Activated CD4-positive, alpha-beta memory T cell treated with anti-CD3 and anti-CD28 coated beads for 36 hours (primary cell): ENCODE data around the gene ANOS1. TPM values are rescaled to one million over a fixed set of nuclear protein-coding genes. Genes with fewer than 3 reads are reported as not detected.
"Not testable (repeated sequence)": the region's sequence is repeated elsewhere in the genome, so short reads cannot be mapped to it uniquely, and the experiment has no call there.

Experiments
- CTCF ChIA-PET: fragments of 350-600 bp; sonication (Branson Sonifier 250); formaldehyde crosslinking; loops from one replicate; lab custom pipeline; 2021; ENCODE audit warnings: antibody characterized with exemption, inconsistent platforms; lab: Charles Lee
- POLR2A ChIA-PET: fragments of 350-600 bp; sonication (Branson Sonifier 250); formaldehyde crosslinking; loops from one replicate; lab custom pipeline; 2021; ENCODE audit warnings: antibody characterized with exemption; lab: Charles Lee
- DNase-seq: peaks from one replicate; pipeline ENCODE4 v3.0.0-alpha.2; 2020
- H3K27ac Mint-ChIP-seq: one replicate; pipeline ENCODE4 v1.8.0; 2021; ENCODE audit warnings: mixed read lengths
- H3K27me3 Mint-ChIP-seq: one replicate; pipeline ENCODE4 v1.8.0; 2021; ENCODE audit warnings: mixed read lengths
- H3K36me3 Mint-ChIP-seq: one replicate; pipeline ENCODE4 v1.8.0; 2021; ENCODE audit warnings: mixed read lengths
- H3K4me1 Mint-ChIP-seq: one replicate; pipeline ENCODE4 v1.8.0; 2021; ENCODE audit warnings: low read depth, mixed read lengths
- H3K4me3 Mint-ChIP-seq: one replicate; pipeline ENCODE4 v1.8.0; 2021; ENCODE audit warnings: mild to moderate bottlenecking, mixed read lengths
- H3K9me3 Mint-ChIP-seq: one replicate; pipeline ENCODE4 v1.8.0; 2021; ENCODE audit warnings: mixed read lengths
- intact Hi-C: fragments of 100-400 bp; cut with micrococcal nuclease; formaldehyde crosslinking; loops from one replicate; pipeline ENCODE4 v1.15.1; 2023
- total RNA-seq, 2 experiments: library from RNA; stranded (reverse); gene quantifications; one replicate each; pipeline ENCODE4 v1.2.3, GENCODE V29; 2021

ANOS1 gene, protein sequence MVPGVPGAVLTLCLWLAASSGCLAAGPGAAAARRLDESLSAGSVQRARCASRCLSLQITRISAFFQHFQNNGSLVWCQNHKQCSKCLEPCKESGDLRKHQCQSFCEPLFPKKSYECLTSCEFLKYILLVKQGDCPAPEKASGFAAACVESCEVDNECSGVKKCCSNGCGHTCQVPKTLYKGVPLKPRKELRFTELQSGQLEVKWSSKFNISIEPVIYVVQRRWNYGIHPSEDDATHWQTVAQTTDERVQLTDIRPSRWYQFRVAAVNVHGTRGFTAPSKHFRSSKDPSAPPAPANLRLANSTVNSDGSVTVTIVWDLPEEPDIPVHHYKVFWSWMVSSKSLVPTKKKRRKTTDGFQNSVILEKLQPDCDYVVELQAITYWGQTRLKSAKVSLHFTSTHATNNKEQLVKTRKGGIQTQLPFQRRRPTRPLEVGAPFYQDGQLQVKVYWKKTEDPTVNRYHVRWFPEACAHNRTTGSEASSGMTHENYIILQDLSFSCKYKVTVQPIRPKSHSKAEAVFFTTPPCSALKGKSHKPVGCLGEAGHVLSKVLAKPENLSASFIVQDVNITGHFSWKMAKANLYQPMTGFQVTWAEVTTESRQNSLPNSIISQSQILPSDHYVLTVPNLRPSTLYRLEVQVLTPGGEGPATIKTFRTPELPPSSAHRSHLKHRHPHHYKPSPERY
- not detected for total RNA-seq

DNA sequence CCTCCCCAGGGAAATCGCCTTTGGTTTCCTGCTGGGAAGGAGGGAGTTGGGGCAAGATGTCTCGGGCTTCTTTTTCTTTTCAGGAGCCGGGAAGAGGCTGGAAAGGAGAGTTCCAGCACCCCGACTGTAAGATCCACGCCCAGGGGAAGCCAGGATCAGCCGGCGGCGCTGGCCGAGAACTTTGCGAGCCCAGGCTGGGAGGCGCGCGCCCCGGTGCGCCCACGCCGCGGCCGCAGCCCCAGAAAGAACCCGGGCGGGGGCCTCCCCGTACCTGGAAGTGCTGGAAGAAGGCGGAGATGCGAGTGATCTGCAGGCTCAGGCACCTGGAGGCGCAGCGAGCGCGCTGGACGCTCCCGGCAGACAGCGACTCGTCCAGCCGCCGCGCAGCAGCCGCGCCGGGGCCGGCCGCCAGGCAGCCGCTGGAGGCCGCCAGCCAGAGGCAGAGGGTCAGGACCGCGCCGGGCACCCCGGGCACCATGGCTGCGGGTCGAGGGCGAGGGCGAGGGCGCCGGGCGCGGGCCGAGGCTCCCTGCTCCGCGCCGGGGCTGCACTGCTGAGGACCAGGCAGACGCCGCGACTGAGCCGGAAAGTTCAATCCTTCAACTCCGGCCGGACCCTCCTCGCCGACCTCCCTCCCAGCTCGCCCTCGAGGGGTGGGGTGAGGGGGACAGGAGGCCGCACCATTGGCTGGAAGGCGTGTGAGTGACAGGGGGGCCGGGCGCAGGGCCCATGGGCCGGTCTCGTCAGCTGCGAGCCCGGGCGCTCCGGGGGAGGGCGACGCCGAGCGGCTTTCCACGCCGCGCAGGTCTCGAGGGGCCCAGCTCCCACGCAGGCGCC, at the start of gene ANOS1:
TSS of gene ANOS1 (minus strand) at position 579 of the 837 bp plus-strand sequence. CDS start at position 478, 101 bp downstream.
- POLR2A ChIA-PET: no interaction called here
- Mint-ChIP-seq H3K27me3 (peaks cover 10% of the 10 kb centered on the region), H3K27ac (no peak within 1 kb of the TSS), H3K9me3 (no peaks in the 10 kb centered on the region), H3K4me1 (peaks cover 3% of the 10 kb centered on the region), H3K36me3 (no peaks in the 10 kb centered on the region), H3K4me3 (no peak within 1 kb of the TSS)
- intact Hi-C loops: no loop called here
- CTCF ChIA-PET: no interaction called here
- DNase-seq: no peak

DNA sequence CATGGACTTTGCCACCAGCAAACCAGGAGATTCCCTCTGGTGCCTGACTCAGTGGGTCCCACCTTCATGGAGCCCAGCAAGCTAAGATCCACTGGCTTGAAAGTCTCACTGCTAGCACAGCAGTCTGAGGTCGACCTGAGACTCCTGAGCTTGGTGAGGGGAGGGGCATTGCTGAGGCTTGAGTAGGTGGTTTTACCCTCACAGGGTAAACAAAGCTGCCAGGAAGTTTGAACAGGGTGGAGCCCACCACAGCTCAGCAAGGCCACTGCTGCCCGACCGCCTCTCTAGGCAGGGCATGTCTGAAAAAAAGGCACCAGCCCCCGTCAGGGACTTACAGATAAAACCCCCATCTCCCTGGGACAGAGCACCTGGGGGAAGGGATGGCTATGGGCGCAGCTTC, 41.2 kb upstream of the ANOS1 start:
- Mint-ChIP-seq H3K36me3 (no peaks in the 10 kb centered on the region), H3K4me3 (no peak overlapping the region), H3K27ac (no peak overlapping the region), H3K27me3 (peaks cover 6% of the 10 kb centered on the region), H3K4me1 (peaks cover 3% of the 10 kb centered on the region), H3K9me3 (no peaks in the 10 kb centered on the region)
- ChIA-PET CTCF (no interaction called here), POLR2A (no interaction called here)
- intact Hi-C loops: no loop called here
- DNase-seq: no peak

DNA sequence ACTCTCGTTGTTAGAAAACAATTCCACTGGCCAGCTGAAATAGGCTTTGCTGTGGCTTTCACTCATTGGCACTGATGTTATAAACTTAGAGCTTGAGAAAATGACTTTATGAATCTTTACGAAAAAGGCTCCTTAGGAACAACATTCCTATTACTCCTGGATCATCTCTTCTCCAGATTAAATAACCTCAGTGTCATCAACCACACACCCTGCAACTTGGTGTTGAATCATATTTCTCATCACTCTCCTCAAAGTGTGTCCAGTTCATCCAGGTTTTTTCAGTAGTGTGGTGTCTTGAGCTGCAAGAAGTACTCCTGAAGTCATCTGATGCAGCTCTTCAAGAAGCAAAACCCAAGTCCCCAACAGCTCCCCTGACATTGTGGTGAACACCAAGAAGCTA, 28.1 kb upstream of the ANOS1 start:
- POLR2A ChIA-PET: no interaction called here
- intact Hi-C loops: no loop called here
- no peak for DNase-seq
- Mint-ChIP-seq H3K4me1 (no peaks in the 10 kb centered on the region), H3K27me3 (peaks cover 6% of the 10 kb centered on the region), H3K4me3 (no peak overlapping the region), H3K27ac (no peak overlapping the region), H3K36me3 (no peaks in the 10 kb centered on the region), H3K9me3 (no peaks in the 10 kb centered on the region)
- CTCF ChIA-PET: no interaction called here

DNA sequence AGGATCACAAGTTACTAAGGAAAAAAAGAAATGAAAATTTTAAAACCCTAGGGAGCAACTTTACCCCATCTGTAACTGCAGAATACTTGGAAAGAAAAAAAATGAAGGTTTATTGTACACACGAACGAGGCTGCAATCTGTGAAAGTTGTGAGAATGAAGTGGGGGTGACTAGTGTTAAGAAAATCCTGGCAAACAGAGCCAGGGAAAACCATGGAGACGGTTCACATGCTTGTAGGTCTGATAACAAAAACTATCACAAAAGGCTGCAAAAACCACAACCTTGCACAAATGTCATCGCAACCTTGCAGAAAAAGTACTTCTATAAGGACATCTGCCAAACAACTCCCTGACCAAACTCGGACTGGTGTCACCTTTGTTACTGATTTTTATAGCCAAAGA, 26.8 kb upstream of the ANOS1 start:
- H3K36me3 Mint-ChIP-seq, H3K27me3 Mint-ChIP-seq, DNase-seq, H3K9me3 Mint-ChIP-seq, H3K4me1 Mint-ChIP-seq, CTCF ChIA-PET, POLR2A ChIA-PET, H3K27ac Mint-ChIP-seq, H3K4me3 Mint-ChIP-seq: not testable (repeated sequence)
- intact Hi-C loops: loop anchor here (10.0 kb wide), 1 partner anchor 946 kb away; no protein-coding TSS in a partner anchor

DNA sequence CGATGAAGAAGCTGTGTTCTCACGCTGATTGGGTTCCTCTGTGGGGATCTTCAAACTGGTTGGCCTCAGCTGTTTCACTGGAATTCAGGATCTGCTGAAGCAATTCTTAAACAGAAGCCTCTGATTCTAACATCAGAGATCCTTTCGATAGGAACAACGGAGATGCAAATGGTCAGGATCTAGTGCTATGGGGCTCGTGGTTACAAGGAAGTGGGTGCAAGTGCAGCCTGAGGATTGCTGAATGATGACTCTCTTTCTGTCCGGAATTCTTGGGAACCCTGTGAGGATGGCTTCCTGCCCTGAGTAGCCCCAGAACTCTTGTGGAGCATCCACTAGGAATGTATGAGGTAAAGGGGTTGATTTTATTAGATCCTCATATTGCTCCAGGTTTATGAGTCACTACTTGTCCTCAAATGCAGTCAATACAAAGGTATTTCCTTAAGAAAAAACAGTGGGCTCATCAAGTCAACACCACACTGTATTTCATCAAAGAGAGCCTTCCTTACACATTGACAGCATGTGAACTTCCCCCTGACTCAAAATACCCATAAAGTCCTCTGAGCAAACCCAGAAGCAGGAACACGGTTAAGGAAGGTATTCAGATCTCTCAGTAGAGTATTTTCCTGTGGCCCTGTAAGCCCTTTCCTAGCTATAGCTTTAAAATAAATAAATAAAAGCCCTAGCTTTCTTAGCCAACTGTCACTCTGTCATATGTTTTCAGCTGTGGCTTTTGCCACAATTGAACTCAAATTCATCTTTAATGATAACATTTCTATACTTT, 25.9 kb upstream of the ANOS1 start:
- POLR2A ChIA-PET, H3K9me3 Mint-ChIP-seq, CTCF ChIA-PET: not testable (repeated sequence)

DNA sequence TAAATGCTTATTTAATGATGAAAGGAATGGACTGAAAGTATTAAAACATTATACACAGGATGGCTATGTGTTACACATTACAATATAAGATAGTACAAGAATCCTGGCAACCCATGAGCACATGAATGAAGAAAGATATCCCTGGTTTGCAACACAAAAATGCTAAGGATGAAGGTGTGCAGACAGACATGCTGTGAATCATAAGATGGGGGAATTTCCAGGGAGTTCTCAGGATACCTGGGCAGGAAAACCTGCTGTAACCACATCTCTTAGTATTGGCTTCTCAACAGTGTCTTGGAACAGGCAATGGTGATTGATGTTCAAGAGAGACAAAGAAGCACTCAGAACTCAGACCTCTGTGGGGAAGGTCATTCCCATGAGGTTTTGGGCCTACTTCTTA, 23.9 kb upstream of the ANOS1 start:
- H3K9me3 Mint-ChIP-seq: no peaks in the 10 kb centered on the region
- no peak overlapping the region for H3K27ac Mint-ChIP-seq
- no peaks in the 10 kb centered on the region for H3K4me1 Mint-ChIP-seq
- intact Hi-C loops: loop anchor here (10.0 kb wide), 1 partner anchor 949 kb away; no protein-coding TSS in a partner anchor
- H3K4me3 Mint-ChIP-seq: no peak overlapping the region
- peaks cover 1% of the 10 kb centered on the region for H3K27me3 Mint-ChIP-seq
- no peaks in the 10 kb centered on the region for H3K36me3 Mint-ChIP-seq
- ChIA-PET POLR2A (no interaction called here), CTCF (interaction anchor here (1.3 kb wide), 1 partner anchor 18 kb away, joined by 3 read pairs; no protein-coding TSS in a partner anchor)
- no peak for DNase-seq

More for the DNA sequence above, 25.9 kb upstream of the ANOS1 start:
- not testable (repeated sequence) for H3K4me3 Mint-ChIP-seq, H3K27me3 Mint-ChIP-seq, H3K36me3 Mint-ChIP-seq, H3K27ac Mint-ChIP-seq, DNase-seq, H3K4me1 Mint-ChIP-seq
- intact Hi-C loops: loop anchor here (10.0 kb wide), 1 partner anchor 947 kb away; no protein-coding TSS in a partner anchor

DNA sequence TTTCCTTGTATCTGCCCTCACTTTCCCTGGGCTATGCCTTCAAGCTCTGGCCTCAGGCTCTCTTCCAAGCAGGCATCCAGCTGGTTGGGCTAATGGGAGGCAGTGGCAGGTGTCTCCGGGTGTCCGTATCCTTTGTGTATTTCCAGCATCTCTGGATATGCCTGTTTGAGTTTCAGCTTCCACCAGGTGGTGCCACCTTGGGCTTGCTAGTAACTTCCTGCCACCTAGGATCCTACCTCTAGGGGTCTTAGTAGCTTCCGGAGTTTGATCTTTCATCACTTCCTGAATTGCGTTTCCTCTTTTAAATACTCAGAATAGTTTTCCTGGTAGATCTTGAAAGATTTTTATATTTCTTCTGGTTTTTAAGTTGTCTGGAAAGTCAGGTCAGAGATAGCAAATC, 23.2 kb upstream of the ANOS1 start:
- H3K9me3 Mint-ChIP-seq: no peaks in the 10 kb centered on the region
- CTCF ChIA-PET: no interaction called here
- no peak overlapping the region for H3K4me3 Mint-ChIP-seq
- no peak overlapping the region for H3K27ac Mint-ChIP-seq
- POLR2A ChIA-PET: no interaction called here
- H3K4me1 Mint-ChIP-seq: no peaks in the 10 kb centered on the region
- no peaks in the 10 kb centered on the region for H3K36me3 Mint-ChIP-seq
- DNase-seq: no peak
- H3K27me3 Mint-ChIP-seq: peaks cover 1% of the 10 kb centered on the region
- intact Hi-C loops: loop anchor here (10.0 kb wide), 1 partner anchor 950 kb away; no protein-coding TSS in a partner anchor

DNA sequence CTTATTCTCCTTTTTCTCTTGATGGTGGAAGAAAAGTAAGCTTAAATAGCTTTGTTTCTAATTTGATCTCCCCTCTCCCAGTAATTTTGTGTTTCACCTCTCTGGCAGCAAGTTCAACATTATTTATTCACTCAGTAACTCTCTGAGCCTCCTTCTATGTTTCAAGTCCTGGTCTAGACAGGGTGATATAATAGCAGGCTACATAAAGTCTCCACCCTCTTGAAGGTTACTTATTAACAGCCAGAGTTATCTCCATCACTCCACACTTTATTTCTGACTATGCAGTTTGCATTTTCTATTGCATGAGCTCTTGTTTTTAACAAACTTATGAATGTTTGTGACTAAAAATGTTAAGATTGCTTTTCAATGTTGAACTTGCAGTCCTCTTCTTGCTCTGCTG, 17.8 kb upstream of the ANOS1 start:
- intact Hi-C loops: loop anchor here (2.0 to 10.0 kb wide), 3 partner anchors 65 to 1365 kb away; no protein-coding TSS in a partner anchor
- Mint-ChIP-seq H3K27ac (no peak overlapping the region), H3K9me3 (no peaks in the 10 kb centered on the region), H3K4me1 (no peaks in the 10 kb centered on the region), H3K27me3 (peaks cover 1% of the 10 kb centered on the region), H3K36me3 (no peaks in the 10 kb centered on the region), H3K4me3 (no peak overlapping the region)
- ChIA-PET POLR2A (no interaction called here), CTCF (no interaction called here)
- DNase-seq: no peak

DNA sequence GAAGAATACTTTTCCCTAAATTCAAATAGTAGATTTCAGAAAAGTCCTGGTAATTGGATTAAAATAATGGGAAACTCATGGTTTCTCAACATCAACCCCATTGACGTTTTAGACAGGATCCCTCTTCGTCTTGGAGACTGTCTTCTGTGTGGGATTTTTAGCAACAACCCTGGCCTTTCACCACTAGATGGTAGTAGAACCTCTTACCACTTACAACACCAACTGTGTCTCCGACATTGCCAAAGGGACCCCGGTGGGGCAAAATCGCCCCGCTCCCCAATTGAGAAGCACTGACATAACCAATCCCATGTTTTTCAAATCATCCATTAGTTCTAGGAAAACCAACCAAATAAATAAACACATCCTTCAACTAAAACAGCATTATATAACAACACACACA, 16.9 kb upstream of the ANOS1 start:
- no peak for DNase-seq
- POLR2A ChIA-PET: no interaction called here
- CTCF ChIA-PET: no interaction called here
- H3K36me3 Mint-ChIP-seq: no peaks in the 10 kb centered on the region
- no peaks in the 10 kb centered on the region for H3K4me1 Mint-ChIP-seq
- H3K4me3 Mint-ChIP-seq: no peak overlapping the region
- no peaks in the 10 kb centered on the region for H3K9me3 Mint-ChIP-seq
- no peak overlapping the region for H3K27ac Mint-ChIP-seq
- intact Hi-C loops: loop anchor here (2.0 to 10.0 kb wide), 2 partner anchors 66 to 1366 kb away; no protein-coding TSS in a partner anchor
- peaks cover 1% of the 10 kb centered on the region for H3K27me3 Mint-ChIP-seq

DNA sequence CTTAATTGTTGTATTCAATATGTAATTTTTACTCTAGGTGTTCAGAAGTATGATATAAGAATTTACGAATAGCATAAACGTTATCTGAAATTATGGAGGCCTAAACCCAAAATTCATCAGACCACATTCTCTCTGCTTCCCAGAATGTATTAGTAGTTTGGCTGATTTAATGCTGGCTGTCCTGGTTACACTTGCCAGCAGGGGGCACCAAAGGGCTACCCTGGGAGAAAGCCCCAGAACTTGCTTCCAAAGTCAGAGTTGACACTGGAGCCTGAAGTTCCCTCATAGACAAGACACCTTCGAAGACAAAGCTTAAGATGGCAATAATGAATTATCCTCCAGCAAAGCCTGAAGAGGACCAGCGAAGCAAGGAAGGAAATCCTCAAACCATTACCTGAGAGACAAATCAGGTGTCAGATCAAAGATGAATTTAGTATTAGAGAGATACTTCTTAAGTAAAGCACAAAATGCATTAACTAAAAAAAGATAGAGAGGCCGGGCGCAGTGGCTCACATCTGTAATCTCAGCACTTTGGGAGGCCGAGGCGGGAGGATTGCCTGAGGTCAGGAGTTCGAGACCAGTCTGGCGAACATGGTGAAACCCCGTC, 11.3 kb upstream of the ANOS1 start:
- peak; percentile 61 for DNase-seq
- Mint-ChIP-seq H3K27me3 (peaks cover 1% of the 10 kb centered on the region), H3K27ac (no peak overlapping the region), H3K4me3 (no peak overlapping the region), H3K4me1 (no peaks in the 10 kb centered on the region), H3K9me3 (no peaks in the 10 kb centered on the region), H3K36me3 (no peaks in the 10 kb centered on the region)
- intact Hi-C loops: loop anchor here (10.0 kb wide), 1 partner anchor 1372 kb away; no protein-coding TSS in a partner anchor
- ChIA-PET CTCF (interaction anchor here (1.2 kb wide), 1 partner anchor 10 kb away, joined by 4 read pairs; no protein-coding TSS in a partner anchor), POLR2A (no interaction called here)

DNA sequence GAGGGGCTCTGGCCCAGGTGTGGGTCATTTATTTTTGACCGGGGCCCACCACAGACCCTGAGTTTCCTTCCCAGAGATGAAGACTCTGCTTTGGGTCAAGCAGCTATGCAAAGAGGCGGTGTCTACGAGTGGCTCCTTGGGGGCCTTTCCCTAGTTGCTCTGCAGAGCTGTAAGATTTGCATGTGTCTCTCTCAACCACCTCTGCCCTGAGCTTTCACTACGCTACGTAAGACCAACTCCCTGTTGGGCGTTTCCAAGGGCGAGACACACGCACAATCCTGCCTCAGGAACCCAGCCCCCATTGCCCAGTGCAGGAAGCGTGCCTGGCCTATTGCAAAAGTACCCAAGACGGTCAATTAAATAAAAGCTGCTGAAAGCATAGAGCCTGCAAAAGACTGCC, 10.0 kb upstream of the ANOS1 start:
- Mint-ChIP-seq H3K27ac (no peak overlapping the region), H3K9me3 (no peaks in the 10 kb centered on the region), H3K4me1 (no peaks in the 10 kb centered on the region), H3K4me3 (no peak overlapping the region), H3K36me3 (no peaks in the 10 kb centered on the region), H3K27me3 (peaks cover 1% of the 10 kb centered on the region)
- ChIA-PET POLR2A (no interaction called here), CTCF (interaction anchor here (0.8 to 1.4 kb wide), 3 partner anchors 9 to 72 kb away, joined by 3 to 4 read pairs (median 4); no protein-coding TSS in a partner anchor)
- intact Hi-C loops: loop anchor here (10.0 kb wide), 1 partner anchor 1373 kb away; no protein-coding TSS in a partner anchor
- DNase-seq: no peak
